Measurements from ENCODE around the gene PPP1R15A. TPM values are rescaled to one million over a fixed set of nuclear protein-coding genes. Genes with fewer than 3 reads are reported as not detected.
"Not testable (repeated sequence)": the region's sequence is repeated elsewhere in the genome, so short reads cannot be mapped to it uniquely, and the experiment has no call there.

PPP1R15A gene
- total RNA-seq, 1 experiment from 2014 or later, result 17.0 TPM

DNA sequence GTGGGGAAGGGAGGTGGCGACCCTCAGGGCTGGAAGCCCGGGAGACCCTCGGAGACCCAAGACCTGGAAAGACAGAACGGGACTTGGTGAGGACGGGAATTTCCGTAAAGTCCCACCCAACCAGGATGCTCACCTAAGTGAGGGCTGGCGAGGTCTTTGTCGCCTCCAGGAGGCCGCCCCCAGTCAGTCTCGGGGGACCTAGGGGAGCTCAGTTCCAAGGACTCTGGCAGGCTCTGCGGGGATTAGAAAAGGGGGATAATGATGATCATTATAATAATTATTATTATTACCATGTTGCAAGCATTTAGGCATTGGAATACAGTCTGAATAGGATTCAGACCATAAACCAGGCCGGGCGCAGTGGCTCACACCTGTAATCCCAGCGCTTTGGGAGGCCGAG is 26.8 kb upstream of the PPP1R15A start:
- peaks cover 11% of the 10 kb centered on the region for H3K36me3 Mint-ChIP-seq
- CTCF ChIA-PET, result interaction anchor here (0.8 to 6.6 kb wide), 13 partner anchors 13 to 200 kb away, joined by 3 to 76 read pairs (median 9); partner anchors contain the start of genes CA11, GYS1 and RUVBL2
- H3K4me3 Mint-ChIP-seq, result no peak overlapping the region
- no peaks in the 10 kb centered on the region; the same call in 1 of the 2 replicates for H3K27me3 Mint-ChIP-seq (ENCODE audit: low read depth)
- H3K9me3 Mint-ChIP-seq, result no peaks in the 10 kb centered on the region; the same call in 1 of the 2 replicates
- POLR2A ChIA-PET, result interaction anchor here (0.7 kb wide), 1 partner anchor 261 kb away, joined by 4 read pairs; no protein-coding TSS in a partner anchor
- no peak for DNase-seq (ENCODE audit: low spot score)
- no peak overlapping the region for H3K27ac Mint-ChIP-seq
- peaks cover 4% of the 10 kb centered on the region; the same call in 1 of the 2 replicates for H3K4me1 Mint-ChIP-seq
- TF ChIP-seq, protein P1, sequence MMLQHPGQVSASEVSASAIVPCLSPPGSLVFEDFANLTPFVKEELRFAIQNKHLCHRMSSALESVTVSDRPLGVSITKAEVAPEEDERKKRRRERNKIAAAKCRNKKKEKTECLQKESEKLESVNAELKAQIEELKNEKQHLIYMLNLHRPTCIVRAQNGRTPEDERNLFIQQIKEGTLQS (CRISPR knock-in tag; conservative IDR thresholded peaks at IDR 0.05), result no peak
- TF ChIP-seq GRHL2 (CRISPR knock-in tag; IDR thresholded peaks at IDR 0.05; ENCODE audit: insufficient replicate concordance, severe bottlenecking) (no peak), ZNF263 (CRISPR knock-in tag; IDR thresholded peaks at IDR 0.05; ENCODE audit: low read depth) (no peak), PRRX2 (CRISPR knock-in tag; IDR thresholded peaks at IDR 0.05) (no peak), ZNF317 (CRISPR knock-in tag; IDR thresholded peaks at IDR 0.05; ENCODE audit: borderline replicate concordance, low read depth) (no peak), SP1 (CRISPR knock-in tag; conservative IDR thresholded peaks at IDR 0.05) (no peak)
- TF ChIP-seq, protein P2, sequence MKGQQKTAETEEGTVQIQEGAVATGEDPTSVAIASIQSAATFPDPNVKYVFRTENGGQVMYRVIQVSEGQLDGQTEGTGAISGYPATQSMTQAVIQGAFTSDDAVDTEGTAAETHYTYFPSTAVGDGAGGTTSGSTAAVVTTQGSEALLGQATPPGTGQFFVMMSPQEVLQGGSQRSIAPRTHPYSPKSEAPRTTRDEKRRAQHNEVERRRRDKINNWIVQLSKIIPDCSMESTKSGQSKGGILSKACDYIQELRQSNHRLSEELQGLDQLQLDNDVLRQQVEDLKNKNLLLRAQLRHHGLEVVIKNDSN (CRISPR knock-in tag; IDR thresholded peaks at IDR 0.05), result no peak
- TF ChIP-seq, protein P3, sequence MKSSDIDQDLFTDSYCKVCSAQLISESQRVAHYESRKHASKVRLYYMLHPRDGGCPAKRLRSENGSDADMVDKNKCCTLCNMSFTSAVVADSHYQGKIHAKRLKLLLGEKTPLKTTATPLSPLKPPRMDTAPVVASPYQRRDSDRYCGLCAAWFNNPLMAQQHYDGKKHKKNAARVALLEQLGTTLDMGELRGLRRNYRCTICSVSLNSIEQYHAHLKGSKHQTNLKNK (CRISPR knock-in tag; IDR thresholded peaks at IDR 0.05), result no peak
- ATAC-seq, result no peak

DNA sequence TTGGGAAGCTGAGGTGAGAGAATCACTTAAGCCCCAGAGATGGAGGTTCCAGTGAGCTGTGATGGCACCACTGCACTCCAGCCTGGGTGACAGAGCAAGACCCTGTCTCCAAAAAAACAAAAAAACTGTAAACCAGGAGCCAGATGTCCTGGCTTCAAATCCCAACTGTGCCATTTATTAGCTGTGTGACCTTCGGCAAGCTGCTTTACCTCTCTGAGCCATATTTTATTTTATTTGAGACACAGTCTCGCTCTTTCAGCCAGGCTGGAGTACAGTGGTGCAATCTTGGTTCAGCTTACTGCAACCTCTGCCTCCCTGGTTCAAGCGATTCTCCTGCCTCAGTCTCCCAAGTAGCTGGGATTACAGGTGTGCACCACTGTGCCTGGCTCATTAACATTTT is 25.6 kb upstream of the PPP1R15A start:
- H3K4me3 Mint-ChIP-seq; POLR2A ChIA-PET; H3K27me3 Mint-ChIP-seq (ENCODE audit: low read depth); ATAC-seq; H3K4me1 Mint-ChIP-seq; H3K27ac Mint-ChIP-seq; H3K9me3 Mint-ChIP-seq; CTCF ChIA-PET; DNase-seq (ENCODE audit: low spot score): not testable (repeated sequence)
- peaks cover 11% of the 10 kb centered on the region for H3K36me3 Mint-ChIP-seq

DNA sequence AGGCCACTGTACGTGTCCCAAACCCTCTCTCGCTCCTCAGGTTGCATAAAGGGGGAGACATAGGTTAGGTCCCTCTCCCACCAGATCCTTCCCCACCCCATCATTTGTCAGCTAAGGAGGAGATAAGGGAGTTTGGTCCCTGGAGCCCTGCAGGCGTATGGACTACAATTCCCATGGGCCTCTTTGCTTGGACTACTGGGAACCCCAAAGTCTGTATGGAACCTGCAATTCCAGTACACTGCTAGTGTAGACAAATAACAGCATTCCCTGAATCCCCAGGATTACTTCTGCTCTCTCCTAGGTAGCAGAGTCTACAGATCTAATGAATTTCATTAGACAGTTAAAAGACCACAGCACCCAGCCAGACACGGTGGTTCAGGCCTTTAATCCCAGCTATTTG is 19.9 kb upstream of the PPP1R15A start:
- TF ChIP-seq ZNF263 (CRISPR knock-in tag; IDR thresholded peaks at IDR 0.05; ENCODE audit: low read depth) (no peak), KAT7 (CRISPR knock-in tag; IDR thresholded peaks at IDR 0.05; ENCODE audit: borderline replicate concordance) (no peak), RORB (CRISPR knock-in tag; IDR thresholded peaks at IDR 0.05) (no peak)
- TF ChIP-seq, protein P4, sequence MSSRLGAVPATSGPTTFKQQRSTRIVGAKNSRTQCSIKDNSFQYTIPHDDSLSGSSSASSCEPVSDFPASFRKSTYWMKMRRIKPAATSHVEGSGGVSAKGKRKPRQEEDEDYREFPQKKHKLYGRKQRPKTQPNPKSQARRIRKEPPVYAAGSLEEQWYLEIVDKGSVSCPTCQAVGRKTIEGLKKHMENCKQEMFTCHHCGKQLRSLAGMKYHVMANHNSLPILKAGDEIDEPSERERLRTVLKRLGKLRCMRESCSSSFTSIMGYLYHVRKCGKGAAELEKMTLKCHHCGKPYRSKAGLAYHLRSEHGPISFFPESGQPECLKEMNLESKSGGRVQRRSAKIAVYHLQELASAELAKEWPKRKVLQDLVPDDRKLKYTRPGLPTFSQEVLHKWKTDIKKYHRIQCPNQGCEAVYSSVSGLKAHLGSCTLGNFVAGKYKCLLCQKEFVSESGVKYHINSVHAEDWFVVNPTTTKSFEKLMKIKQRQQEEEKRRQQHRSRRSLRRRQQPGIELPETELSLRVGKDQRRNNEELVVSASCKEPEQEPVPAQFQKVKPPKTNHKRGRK (CRISPR knock-in tag; IDR thresholded peaks at IDR 0.05; ENCODE audit: borderline replicate concordance), result no peak
- Mint-ChIP-seq H3K4me1 (no peaks in the 10 kb centered on the region), H3K27ac (no peak overlapping the region), H3K27me3 (ENCODE audit: low read depth) (no peaks in the 10 kb centered on the region), H3K4me3 (no peak overlapping the region), H3K36me3 (no peaks in the 10 kb centered on the region), H3K9me3 (no peaks in the 10 kb centered on the region)
- ChIA-PET POLR2A (no interaction called here), CTCF (interaction anchor here (1.0 kb wide), 1 partner anchor 10 kb away, joined by 5 read pairs; no protein-coding TSS in a partner anchor)
- ATAC-seq (no peak; the same call in 1 of the 2 replicates), DNase-seq (ENCODE audit: low spot score) (no peak)

DNA sequence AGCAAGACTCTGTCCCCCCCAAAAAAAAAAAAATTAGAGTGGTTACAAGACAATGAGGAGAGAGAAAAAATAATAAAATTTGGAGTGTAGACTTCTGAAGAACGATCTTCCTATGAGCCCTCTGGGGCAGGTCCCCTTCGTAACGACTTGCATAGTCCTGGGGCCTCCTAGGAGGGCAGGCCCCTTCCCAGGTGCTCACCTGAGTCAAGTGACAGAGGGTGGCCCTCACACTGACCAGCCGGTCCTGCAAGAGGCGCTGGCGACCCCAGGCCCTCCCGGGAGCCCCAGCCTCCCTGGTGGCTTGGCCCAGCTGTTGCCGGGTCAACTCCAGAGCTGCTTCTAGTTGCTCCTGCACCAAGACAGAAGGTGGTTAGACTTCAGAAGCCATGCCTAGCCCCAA is 18.7 kb upstream of the PPP1R15A start:
- no peak overlapping the region for H3K4me3 Mint-ChIP-seq
- H3K27me3 Mint-ChIP-seq (ENCODE audit: low read depth), result no peaks in the 10 kb centered on the region
- CTCF ChIA-PET, result interaction anchor here (0.9 kb wide), 1 partner anchor 9 kb away, joined by 3 read pairs; no protein-coding TSS in a partner anchor
- H3K4me1 Mint-ChIP-seq, result no peaks in the 10 kb centered on the region
- H3K36me3 Mint-ChIP-seq, result no peaks in the 10 kb centered on the region
- no peak overlapping the region for H3K27ac Mint-ChIP-seq
- DNase-seq (ENCODE audit: low spot score), result no peak
- no peak for ATAC-seq
- no peaks in the 10 kb centered on the region for H3K9me3 Mint-ChIP-seq
- POLR2A ChIA-PET, result interaction anchor here (0.7 kb wide), 1 partner anchor 1620 kb away, joined by 4 read pairs; no protein-coding TSS in a partner anchor
- TF ChIP-seq, protein P5, sequence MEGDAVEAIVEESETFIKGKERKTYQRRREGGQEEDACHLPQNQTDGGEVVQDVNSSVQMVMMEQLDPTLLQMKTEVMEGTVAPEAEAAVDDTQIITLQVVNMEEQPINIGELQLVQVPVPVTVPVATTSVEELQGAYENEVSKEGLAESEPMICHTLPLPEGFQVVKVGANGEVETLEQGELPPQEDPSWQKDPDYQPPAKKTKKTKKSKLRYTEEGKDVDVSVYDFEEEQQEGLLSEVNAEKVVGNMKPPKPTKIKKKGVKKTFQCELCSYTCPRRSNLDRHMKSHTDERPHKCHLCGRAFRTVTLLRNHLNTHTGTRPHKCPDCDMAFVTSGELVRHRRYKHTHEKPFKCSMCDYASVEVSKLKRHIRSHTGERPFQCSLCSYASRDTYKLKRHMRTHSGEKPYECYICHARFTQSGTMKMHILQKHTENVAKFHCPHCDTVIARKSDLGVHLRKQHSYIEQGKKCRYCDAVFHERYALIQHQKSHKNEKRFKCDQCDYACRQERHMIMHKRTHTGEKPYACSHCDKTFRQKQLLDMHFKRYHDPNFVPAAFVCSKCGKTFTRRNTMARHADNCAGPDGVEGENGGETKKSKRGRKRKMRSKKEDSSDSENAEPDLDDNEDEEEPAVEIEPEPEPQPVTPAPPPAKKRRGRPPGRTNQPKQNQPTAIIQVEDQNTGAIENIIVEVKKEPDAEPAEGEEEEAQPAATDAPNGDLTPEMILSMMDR (IDR thresholded peaks at IDR 0.05), result no peak
- TF ChIP-seq RORB (CRISPR knock-in tag; IDR thresholded peaks at IDR 0.05) (no peak), SOX15 (CRISPR knock-in tag; IDR thresholded peaks at IDR 0.05) (no peak), RELA (CRISPR knock-in tag; IDR thresholded peaks at IDR 0.05; ENCODE audit: borderline replicate concordance) (no peak)
- TF ChIP-seq, protein P6, sequence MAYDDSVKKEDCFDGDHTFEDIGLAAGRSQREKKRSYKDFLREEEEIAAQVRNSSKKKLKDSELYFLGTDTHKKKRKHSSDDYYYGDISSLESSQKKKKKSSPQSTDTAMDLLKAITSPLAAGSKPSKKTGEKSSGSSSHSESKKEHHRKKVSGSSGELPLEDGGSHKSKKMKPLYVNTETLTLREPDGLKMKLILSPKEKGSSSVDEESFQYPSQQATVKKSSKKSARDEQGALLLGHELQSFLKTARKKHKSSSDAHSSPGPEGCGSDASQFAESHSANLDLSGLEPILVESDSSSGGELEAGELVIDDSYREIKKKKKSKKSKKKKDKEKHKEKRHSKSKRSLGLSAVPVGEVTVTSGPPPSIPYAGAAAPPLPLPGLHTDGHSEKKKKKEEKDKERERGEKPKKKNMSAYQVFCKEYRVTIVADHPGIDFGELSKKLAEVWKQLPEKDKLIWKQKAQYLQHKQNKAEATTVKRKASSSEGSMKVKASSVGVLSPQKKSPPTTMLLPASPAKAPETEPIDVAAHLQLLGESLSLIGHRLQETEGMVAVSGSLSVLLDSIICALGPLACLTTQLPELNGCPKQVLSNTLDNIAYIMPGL (CRISPR knock-in tag; IDR thresholded peaks at IDR 0.05), result no peak
- TF ChIP-seq, protein P7, sequence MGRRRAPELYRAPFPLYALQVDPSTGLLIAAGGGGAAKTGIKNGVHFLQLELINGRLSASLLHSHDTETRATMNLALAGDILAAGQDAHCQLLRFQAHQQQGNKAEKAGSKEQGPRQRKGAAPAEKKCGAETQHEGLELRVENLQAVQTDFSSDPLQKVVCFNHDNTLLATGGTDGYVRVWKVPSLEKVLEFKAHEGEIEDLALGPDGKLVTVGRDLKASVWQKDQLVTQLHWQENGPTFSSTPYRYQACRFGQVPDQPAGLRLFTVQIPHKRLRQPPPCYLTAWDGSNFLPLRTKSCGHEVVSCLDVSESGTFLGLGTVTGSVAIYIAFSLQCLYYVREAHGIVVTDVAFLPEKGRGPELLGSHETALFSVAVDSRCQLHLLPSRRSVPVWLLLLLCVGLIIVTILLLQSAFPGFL (CRISPR knock-in tag; IDR thresholded peaks at IDR 0.05; ENCODE audit: borderline replicate concordance), result no peak
- TF ChIP-seq, protein P8, sequence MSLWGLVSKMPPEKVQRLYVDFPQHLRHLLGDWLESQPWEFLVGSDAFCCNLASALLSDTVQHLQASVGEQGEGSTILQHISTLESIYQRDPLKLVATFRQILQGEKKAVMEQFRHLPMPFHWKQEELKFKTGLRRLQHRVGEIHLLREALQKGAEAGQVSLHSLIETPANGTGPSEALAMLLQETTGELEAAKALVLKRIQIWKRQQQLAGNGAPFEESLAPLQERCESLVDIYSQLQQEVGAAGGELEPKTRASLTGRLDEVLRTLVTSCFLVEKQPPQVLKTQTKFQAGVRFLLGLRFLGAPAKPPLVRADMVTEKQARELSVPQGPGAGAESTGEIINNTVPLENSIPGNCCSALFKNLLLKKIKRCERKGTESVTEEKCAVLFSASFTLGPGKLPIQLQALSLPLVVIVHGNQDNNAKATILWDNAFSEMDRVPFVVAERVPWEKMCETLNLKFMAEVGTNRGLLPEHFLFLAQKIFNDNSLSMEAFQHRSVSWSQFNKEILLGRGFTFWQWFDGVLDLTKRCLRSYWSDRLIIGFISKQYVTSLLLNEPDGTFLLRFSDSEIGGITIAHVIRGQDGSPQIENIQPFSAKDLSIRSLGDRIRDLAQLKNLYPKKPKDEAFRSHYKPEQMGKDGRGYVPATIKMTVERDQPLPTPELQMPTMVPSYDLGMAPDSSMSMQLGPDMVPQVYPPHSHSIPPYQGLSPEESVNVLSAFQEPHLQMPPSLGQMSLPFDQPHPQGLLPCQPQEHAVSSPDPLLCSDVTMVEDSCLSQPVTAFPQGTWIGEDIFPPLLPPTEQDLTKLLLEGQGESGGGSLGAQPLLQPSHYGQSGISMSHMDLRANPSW (CRISPR knock-in tag; conservative IDR thresholded peaks at IDR 0.05; ENCODE audit: low read depth), result no peak
